CD4-positive, alpha-beta T cell treated with Interleukin-15 for 1 hour (primary cell): ENCODE measurements around the gene RHEB.

Source experiments
- DNase-seq: peaks from one replicate; pipeline ENCODE4 v3.0.0-alpha.2; 2020

RHEB gene

GRCh38 chr7:151430391-151431205, 89.1 kb downstream of the RHEB start:
- DNase-seq: no peak

GRCh38 chr7:151429560-151430331, 89.9 kb downstream of the RHEB start:
- peak; percentile 75 for DNase-seq

- no peak for DNase-seq
Observed at GRCh38 chr7:151429237-151429559, 90.5 kb downstream of the RHEB start.

GRCh38 chr7:151428378-151429236, 91.1 kb downstream of the RHEB start:
- DNase-seq: no peak

- no peak for DNase-seq
Observed at GRCh38 chr7:151427705-151428377, 91.9 kb downstream of the RHEB start.

GRCh38 chr7:151426904-151427704, 92.6 kb downstream of the RHEB start:
- DNase-seq: no peak

GRCh38 chr7:151426441-151426903, 93.2 kb downstream of the RHEB start:
- DNase-seq: no peak

- no peak for DNase-seq
Observed at GRCh38 chr7:151425670-151426440, 93.8 kb downstream of the RHEB start.

- no peak for DNase-seq
Observed at GRCh38 chr7:151424799-151425198, 94.9 kb downstream of the RHEB start.

GRCh38 chr7:151423936-151424335, 95.8 kb downstream of the RHEB start:
- DNase-seq: no peak

- no peak for DNase-seq
Observed at GRCh38 chr7:151423226-151423625, 96.5 kb downstream of the RHEB start.

- DNase-seq: no peak
Observed at GRCh38 chr7:151422212-151422611, 97.5 kb downstream of the RHEB start.

- DNase-seq: no peak
Observed at GRCh38 chr7:151420144-151420543, 99.6 kb downstream of the RHEB start.

- no peak for DNase-seq
Observed at GRCh38 chr7:151416941-151417315, 102.8 kb downstream of the RHEB start.

GRCh38 chr7:151416112-151416940, 103.4 kb downstream of the RHEB start:
- no peak for DNase-seq
